K562 (cell line): ENCODE results near the gene YPEL1. TPM values are rescaled to one million over a fixed set of nuclear protein-coding genes. Genes with fewer than 3 reads are reported as not detected.

Source experiments
- ADNP ChIP-seq: fragments of 200-800 bp; sonication (Bioruptor generic); IDR thresholded peaks from 2 replicates; pipeline ENCODE4 v1.6.1; 2016; ENCODE audit warnings: missing genetic modification characterization, missing compliant biosample characterization
- ATF2 ChIP-seq: sonication (generic); formaldehyde crosslinking; IDR thresholded peaks from 2 replicates; pipeline ENCODE4 v1.8.1; 2022; ENCODE audit warnings: missing genetic modification reagents
- CTBP1 ChIP-seq: fragments of 450-650 bp; IDR thresholded peaks from 2 replicates; pipeline ENCODE4 v1.6.1; 2016; ENCODE audit warnings: borderline replicate concordance
- CUX1 ChIP-seq: fragments of 200-800 bp; sonication (Bioruptor generic); IDR thresholded peaks from 2 replicates; pipeline ENCODE4 v1.6.1; 2016; ENCODE audit warnings: missing genetic modification characterization, missing compliant biosample characterization
- FOXP4 ChIP-seq: sonication (generic); formaldehyde crosslinking; IDR thresholded peaks from 2 replicates; pipeline ENCODE4 v1.8.0; 2022; ENCODE audit warnings: mild to moderate bottlenecking, missing genetic modification reagents, borderline replicate concordance
- GATA2 ChIP-seq: sonication (generic); formaldehyde crosslinking; IDR thresholded peaks from 2 replicates; pipeline ENCODE4 v1.4.0; 2020; ENCODE audit warnings: mild to moderate bottlenecking, missing genetic modification reagents
- PCBP1 ChIP-seq: fragments of 200-400 bp; formaldehyde crosslinking; IDR thresholded peaks from 2 replicates; pipeline ENCODE4 v1.6.1; 2018; ENCODE audit warnings: mild to moderate bottlenecking, low read depth, low read length; ENCODE audit not compliant: poor library complexity, severe bottlenecking
- PTBP1 ChIP-seq: fragments of 200-400 bp; formaldehyde crosslinking; IDR thresholded peaks from 2 replicates; pipeline ENCODE4 v1.6.1; 2017; ENCODE audit warnings: low read depth, low read length
- ZC3H11A ChIP-seq: IDR thresholded peaks from 2 replicates; pipeline ENCODE4 v1.6.1; 2012; ENCODE audit warnings: low read depth, low read length, improper control_type of control experiment
- ZNF124 ChIP-seq: sonication (generic); formaldehyde crosslinking; IDR thresholded peaks from 2 replicates; pipeline ENCODE4 v1.8.1; 2022; ENCODE audit warnings: missing genetic modification reagents
- ZNF140 ChIP-seq: fragments of 250-450 bp; sonication (Bioruptor Pico); IDR thresholded peaks from 2 replicates; pipeline ENCODE4 v1.8.0; 2021; ENCODE audit warnings: moderate library complexity, mild to moderate bottlenecking, inconsistent platforms
- ZNF212 ChIP-seq: fragments of 450-650 bp; formaldehyde crosslinking; IDR thresholded peaks from 2 replicates; pipeline ENCODE4 v1.4.0; 2020; ENCODE audit warnings: mild to moderate bottlenecking
- ZNF41 ChIP-seq: fragments of 250-450 bp; sonication (Bioruptor Pico); conservative IDR thresholded peaks from 2 replicates; pipeline ENCODE4 v1.4.0; 2020; ENCODE audit warnings: mild to moderate bottlenecking
- ZNF431 ChIP-seq: sonication (generic); formaldehyde crosslinking; IDR thresholded peaks from 2 replicates; pipeline ENCODE4 v1.8.0; 2022; ENCODE audit warnings: mild to moderate bottlenecking, missing genetic modification reagents
- ZNF592 ChIP-seq: fragments of 450-650 bp; IDR thresholded peaks from 2 replicates; pipeline ENCODE4 v1.6.1; 2017; ENCODE audit warnings: antibody characterized with exemption, mild to moderate bottlenecking
- polyA plus RNA-seq, 8 experiments: library from polyadenylated mRNA; depleted of rRNA in 4 of 8; stranded (reverse) in 5 of 8; unstranded in 3 of 8; fragments of >200 nt; fragmentation: Nextera tagmentation in 2 of 8; fragmentation: Illumina TruSeq in 1 of 8; extraction: Ambion mirVana in 2 of 8; extraction: Trizol in 1 of 8; gene quantifications; 2 replicates each; pipeline versions ENCODE4 v1.2.1 to v1.2.3, GENCODE V29; 2011 to 2014; ENCODE audit warnings: inconsistent platforms in 1 of 8, missing spikeins in 1 of 8
- total RNA-seq, 7 experiments: library from RNA; depleted of rRNA in 6 of 7; stranded (reverse); fragments of >200 nt in 6 of 7; fragmentation: Illumina TruSeq in 2 of 7; extraction: Trizol in 2 of 7; gene quantifications; 2 replicates each; pipeline versions ENCODE4 v1.2.1 to v1.2.3, GENCODE V29; 2011 to 2021; ENCODE audit warnings: low replicate concordance in 1 of 7

Gene YPEL1
- total and polyA plus RNA-seq, 9 of the 15 experiments (the other 6 are each of a cell fraction or from before 2014, with no cell fraction given): 0.07 to 2.2 (median 0.46) TPM

GRCh38 chr22:21719024-21719423 lies 16.6 kb downstream of the YPEL1 start (continued):
- no peak for TF ChIP-seq ZNF592
- TF ChIP-seq PTBP1: no peak
- no peak for TF ChIP-seq CUX1 (CRISPR knock-in tag)
- TF ChIP-seq ZNF431 (CRISPR knock-in tag): no peak
- TF ChIP-seq ZNF124 (CRISPR knock-in tag): no peak
- no peak for TF ChIP-seq ZNF140 (CRISPR knock-in tag)
- TF ChIP-seq CTBP1: no peak
- no peak for TF ChIP-seq ADNP (tag)
- TF ChIP-seq ZNF212 (CRISPR knock-in tag): no peak
- no peak for TF ChIP-seq FOXP4 (CRISPR knock-in tag)
- no peak for TF ChIP-seq ATF2 (CRISPR knock-in tag)
- no peak for TF ChIP-seq ZC3H11A
- no peak for TF ChIP-seq GATA2 (CRISPR knock-in tag)
- TF ChIP-seq PCBP1: no peak
- TF ChIP-seq ZNF41 (CRISPR knock-in tag): no peak
